Measurements from ENCODE around the gene SRGAP3. TPM values are rescaled to one million over a fixed set of nuclear protein-coding genes. Genes with fewer than 3 reads are reported as not detected.

Gene SRGAP3
- total and polyA plus RNA-seq, 2 donors (not counting 1 experiment from before 2014, with no cell fraction given) = 1.4 to 1.5 TPM

DNA sequence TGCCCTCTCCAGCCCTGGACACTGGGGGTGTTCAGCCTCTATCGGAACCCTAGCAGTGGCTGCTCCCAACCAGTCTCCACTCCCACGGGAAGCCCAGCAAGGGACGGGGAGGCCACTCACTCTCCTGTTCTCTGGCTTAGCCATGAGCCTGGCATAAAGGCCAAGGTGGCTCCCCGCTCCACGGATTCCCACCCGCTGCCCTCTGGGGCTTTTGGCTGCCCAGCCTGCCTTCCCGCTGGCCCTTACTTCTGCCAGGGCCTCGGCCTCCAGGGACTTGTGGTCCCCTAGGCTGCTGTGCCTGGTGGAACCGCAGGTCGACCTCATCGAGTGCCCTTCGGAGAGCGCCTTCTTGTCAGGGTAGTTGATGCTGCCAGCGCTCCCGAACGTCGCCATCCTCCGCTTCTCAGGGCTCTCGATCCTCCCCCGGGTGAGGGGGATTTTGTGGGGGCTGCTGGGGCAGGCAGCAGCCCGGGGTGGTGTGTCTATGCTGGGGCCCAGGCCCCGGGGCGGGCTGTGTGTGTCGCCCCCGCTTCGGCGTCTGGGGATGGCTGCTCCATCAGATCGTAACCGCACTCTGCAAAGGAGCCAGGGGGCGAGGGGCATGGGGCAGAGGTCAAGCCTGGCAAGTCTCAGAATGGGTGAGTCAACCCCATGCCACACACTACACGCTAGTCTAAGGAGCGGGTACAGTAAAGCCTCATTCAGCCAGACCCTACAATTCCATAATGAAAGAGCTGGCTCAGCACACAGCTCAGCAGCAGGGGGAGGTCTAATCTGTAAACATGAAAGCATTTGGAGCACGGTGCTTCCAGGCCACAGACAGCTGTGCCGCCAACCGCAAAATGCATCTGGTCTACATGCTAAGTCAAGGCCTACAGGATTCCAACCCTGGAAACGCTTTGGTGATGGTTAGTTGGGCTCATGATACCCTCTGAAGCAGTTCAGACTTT is 258.9 kb downstream of the SRGAP3 start:
- no peak overlapping the region for H3K4me3 ChIP-seq (ENCODE audit: control extremely low read depth in 1 of 5, extremely low read depth in 1 of 5, insufficient read depth in 1 of 5, low read depth in 2 of 5, low read length in 4 of 5)
- Mint-ChIP-seq H3K27ac (no peak overlapping the region), H3K9me3 (ENCODE audit: insufficient read depth) (no peaks in the 10 kb centered on the region), H3K4me1 (peaks cover 6% of the 10 kb centered on the region), H3K4me3 (no peak overlapping the region), H3K27me3 (no peaks in the 10 kb centered on the region)
- peaks cover 0 to 2% (median 0%) of the 10 kb centered on the region in 4 experiments for H3K27me3 ChIP-seq (replicated peaks in 1 of 4; ENCODE audit: control extremely low read depth in 1 of 4, control insufficient read depth in 3 of 4, insufficient read depth in 4 of 4, low read length in 3 of 4)
- H2AFZ ChIP-seq (ENCODE audit: insufficient read depth, low read depth, low read length, poor library complexity, severe bottlenecking) = no peak overlapping the region
- no peaks in the 10 kb centered on the region for H4K20me1 ChIP-seq (ENCODE audit: control insufficient read depth, insufficient read depth, low read length, poor library complexity, severe bottlenecking)
- peaks cover 0 to 6% of the 10 kb centered on the region in 2 donors for H3K4me1 ChIP-seq (ENCODE audit: control insufficient read depth in 2 of 2, insufficient read depth in 2 of 2, low read length in 2 of 2)
- no peak for DNase-seq
- no peak overlapping the region for H3K4me2 ChIP-seq (replicated peaks; ENCODE audit: low read depth, low read length, poor library complexity, severe bottlenecking)
- WGBS (ENCODE audit: insufficient coverage) = 92% methylated on average over 29 of the region's 36 CpGs
- CTCF ChIA-PET = no interaction called here
- POLR2A ChIA-PET = no interaction called here
- H3K27ac ChIP-seq (ENCODE audit: low read length in 2 of 2) = no peak overlapping the region
- TF ChIP-seq EZH2 (IDR thresholded peaks at IDR 0.05; ENCODE audit: borderline replicate concordance, insufficient read depth, low read depth, low read length, poor library complexity, severe bottlenecking) = no peak
- TF ChIP-seq, protein P1, sequence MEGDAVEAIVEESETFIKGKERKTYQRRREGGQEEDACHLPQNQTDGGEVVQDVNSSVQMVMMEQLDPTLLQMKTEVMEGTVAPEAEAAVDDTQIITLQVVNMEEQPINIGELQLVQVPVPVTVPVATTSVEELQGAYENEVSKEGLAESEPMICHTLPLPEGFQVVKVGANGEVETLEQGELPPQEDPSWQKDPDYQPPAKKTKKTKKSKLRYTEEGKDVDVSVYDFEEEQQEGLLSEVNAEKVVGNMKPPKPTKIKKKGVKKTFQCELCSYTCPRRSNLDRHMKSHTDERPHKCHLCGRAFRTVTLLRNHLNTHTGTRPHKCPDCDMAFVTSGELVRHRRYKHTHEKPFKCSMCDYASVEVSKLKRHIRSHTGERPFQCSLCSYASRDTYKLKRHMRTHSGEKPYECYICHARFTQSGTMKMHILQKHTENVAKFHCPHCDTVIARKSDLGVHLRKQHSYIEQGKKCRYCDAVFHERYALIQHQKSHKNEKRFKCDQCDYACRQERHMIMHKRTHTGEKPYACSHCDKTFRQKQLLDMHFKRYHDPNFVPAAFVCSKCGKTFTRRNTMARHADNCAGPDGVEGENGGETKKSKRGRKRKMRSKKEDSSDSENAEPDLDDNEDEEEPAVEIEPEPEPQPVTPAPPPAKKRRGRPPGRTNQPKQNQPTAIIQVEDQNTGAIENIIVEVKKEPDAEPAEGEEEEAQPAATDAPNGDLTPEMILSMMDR (IDR thresholded peaks at IDR 0.05) = no peak
- intact Hi-C loops (cut with micrococcal nuclease) = no loop called here
- H3K79me2 ChIP-seq (ENCODE audit: control insufficient read depth, insufficient read depth, low read length) = no peaks in the 10 kb centered on the region
- no peaks in the 10 kb centered on the region for H3K36me3 ChIP-seq (replicated peaks in 1 of 2; ENCODE audit: control extremely low read depth in 1 of 2, control insufficient read depth in 1 of 2, extremely low read depth in 1 of 2, insufficient read depth in 2 of 2, low read length in 1 of 2)
- no peaks in the 10 kb centered on the region for H3K9me3 ChIP-seq (ENCODE audit: control extremely low read depth in 1 of 3, control insufficient read depth in 2 of 3, insufficient read depth in 1 of 3, low read length in 2 of 3)
- H3K9ac ChIP-seq (ENCODE audit: low read length) = no peak overlapping the region
- ATAC-seq (ENCODE audit: low read depth) = no peak

Data from B cell (primary cell).